Panc1 (cell line): ENCODE results near the gene SERGEF. TPM values are rescaled to one million over a fixed set of nuclear protein-coding genes. Genes with fewer than 3 reads are reported as not detected.

ENCODE experiments used
- ATAC-seq: fragments of 200-7000 bp; cut with Tn5 transposase; 2 replicates; pipeline ENCODE4 v1.9.1; 2020; ENCODE audit warnings: mild to moderate bottlenecking, moderate library complexity
- BruUV-seq: library from RNA; stranded (reverse); fragments of 400-500 nt; replicated peaks from 2 replicates; lab custom pipeline; 2021; lab: Mats Ljungman, UMichigan
- CTCF ChIA-PET: fragments of 300-600 bp; sonication (Branson Sonifier 250); formaldehyde crosslinking; loops from one replicate; lab custom pipeline; 2022; ENCODE audit warnings: antibody characterized with exemption; lab: Charles Lee
- POLR2A ChIA-PET: fragments of 300-600 bp; sonication (Branson Sonifier 250); formaldehyde crosslinking; loops from one replicate; lab custom pipeline; 2022; ENCODE audit warnings: antibody characterized with exemption; lab: Charles Lee
- DNase-seq: peaks from one replicate; pipeline ENCODE4 v3.0.0-alpha.2; 2010; ENCODE audit warnings: low read depth, low spot score
- H3K27ac ChIP-seq: 2 replicates; pipeline ENCODE4 v1.5.1; 2011; ENCODE audit warnings: mild to moderate bottlenecking, low read length, inconsistent platforms
- H3K27me3 ChIP-seq: fragments of 200-500 bp; sonication (Bioruptor generic); 2 replicates; pipeline ENCODE4 v1.6.0; 2014; ENCODE audit warnings: low read length, inconsistent platforms; ENCODE audit not compliant: control insufficient read depth, insufficient read depth
- H3K36me3 ChIP-seq: fragments of 200-500 bp; sonication (Bioruptor generic); 2 replicates; pipeline ENCODE4 v1.5.1; 2014; ENCODE audit warnings: inconsistent platforms, mild to moderate bottlenecking, low read length, moderate library complexity; ENCODE audit not compliant: control insufficient read depth, insufficient read depth
- H3K4me1 ChIP-seq: 2 replicates; pipeline ENCODE4 v1.5.1; 2011; ENCODE audit warnings: inconsistent platforms, mild to moderate bottlenecking, low read length, moderate library complexity; ENCODE audit not compliant: control insufficient read depth, insufficient read depth
- H3K4me3 ChIP-seq, 2 experiments: 2 replicates each; pipeline ENCODE4 v1.5.1; 2011 to 2012; ENCODE audit warnings: low read depth in 2 of 2, low read length in 2 of 2, mild to moderate bottlenecking in 2 of 2, inconsistent platforms in 1 of 2, moderate library complexity in 1 of 2
- H3K9me3 ChIP-seq: fragments of 200-500 bp; sonication (Bioruptor generic); 2 replicates; pipeline ENCODE4 v1.5.1; 2014; ENCODE audit warnings: low read depth, mild to moderate bottlenecking, inconsistent platforms, low read length, moderate library complexity; ENCODE audit not compliant: control insufficient read depth, insufficient read depth
- POLR2AphosphoS5 ChIP-seq: IDR thresholded peaks from 2 replicates; pipeline ENCODE4 v1.6.1; 2012; ENCODE audit warnings: mild to moderate bottlenecking, low read depth, low read length, moderate library complexity
- SIN3A ChIP-seq: IDR thresholded peaks from 2 replicates; pipeline ENCODE4 v1.6.1; 2012; ENCODE audit warnings: low read depth, mild to moderate bottlenecking, low read length, moderate library complexity, borderline replicate concordance; ENCODE audit not compliant: insufficient read depth
- TCF7L2 ChIP-seq: IDR thresholded peaks from 2 replicates; pipeline ENCODE4 v1.6.1; 2011; ENCODE audit warnings: mild to moderate bottlenecking, low read depth, low read length, inconsistent platforms
- in situ Hi-C: cut with HindIII; loops from 2 replicates; pipeline ENCODE4 v1.10.0; 2016; ENCODE audit warnings: low sequenced_read_pairs, low pct_unique_long_range_greater_than_20kb
- intact Hi-C: fragments of 100-400 bp; cut with micrococcal nuclease; formaldehyde crosslinking; loops from one replicate; pipeline ENCODE4 v1.10.0; 2022; ENCODE audit not compliant: unreplicated experiment
- total RNA-seq: library from RNA; stranded (reverse); gene quantifications from one replicate; pipeline ENCODE4 v1.2.1, GENCODE V29; 2021; ENCODE audit not compliant: unreplicated experiment
- TF ChIP-seq, protein P1 (sequence below), 2 experiments: IDR thresholded peaks; 2 replicates each; pipeline ENCODE4 v1.6.1; 2011 to 2012; ENCODE audit warnings: low read depth in 2 of 2, control low read depth in 1 of 2, low read length in 1 of 2, mild to moderate bottlenecking in 1 of 2, moderate library complexity in 1 of 2; ENCODE audit not compliant: insufficient read depth in 1 of 2
- TF ChIP-seq, protein P2 (sequence below): fragments of 450-650 bp; IDR thresholded peaks from 2 replicates; pipeline ENCODE4 v1.5.1; 2017; ENCODE audit warnings: mild to moderate bottlenecking

Gene SERGEF
- total RNA-seq, 1 experiment from 2014 or later: 35.5 TPM

DNA sequence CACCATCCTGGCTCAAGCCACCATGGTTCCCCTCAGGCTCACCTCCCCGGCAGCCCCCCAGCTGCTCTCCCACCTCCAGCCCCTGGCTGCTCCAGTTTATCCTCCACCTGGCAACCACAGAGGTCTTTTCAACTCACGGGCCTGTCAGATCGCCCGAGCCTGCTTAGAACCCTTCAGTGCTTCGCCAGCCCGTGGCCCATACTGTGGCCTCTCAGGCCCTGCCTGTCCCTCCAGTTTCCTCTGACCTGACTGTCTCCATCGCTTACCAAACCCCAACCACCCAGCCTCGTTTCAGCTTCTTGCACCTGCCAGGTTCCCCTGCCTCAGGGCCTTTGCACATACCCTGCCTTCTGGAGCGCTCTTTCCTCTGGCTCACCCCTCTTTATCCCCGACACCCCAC is 271.4 kb downstream of the SERGEF start:
- TF ChIP-seq, protein P1, sequence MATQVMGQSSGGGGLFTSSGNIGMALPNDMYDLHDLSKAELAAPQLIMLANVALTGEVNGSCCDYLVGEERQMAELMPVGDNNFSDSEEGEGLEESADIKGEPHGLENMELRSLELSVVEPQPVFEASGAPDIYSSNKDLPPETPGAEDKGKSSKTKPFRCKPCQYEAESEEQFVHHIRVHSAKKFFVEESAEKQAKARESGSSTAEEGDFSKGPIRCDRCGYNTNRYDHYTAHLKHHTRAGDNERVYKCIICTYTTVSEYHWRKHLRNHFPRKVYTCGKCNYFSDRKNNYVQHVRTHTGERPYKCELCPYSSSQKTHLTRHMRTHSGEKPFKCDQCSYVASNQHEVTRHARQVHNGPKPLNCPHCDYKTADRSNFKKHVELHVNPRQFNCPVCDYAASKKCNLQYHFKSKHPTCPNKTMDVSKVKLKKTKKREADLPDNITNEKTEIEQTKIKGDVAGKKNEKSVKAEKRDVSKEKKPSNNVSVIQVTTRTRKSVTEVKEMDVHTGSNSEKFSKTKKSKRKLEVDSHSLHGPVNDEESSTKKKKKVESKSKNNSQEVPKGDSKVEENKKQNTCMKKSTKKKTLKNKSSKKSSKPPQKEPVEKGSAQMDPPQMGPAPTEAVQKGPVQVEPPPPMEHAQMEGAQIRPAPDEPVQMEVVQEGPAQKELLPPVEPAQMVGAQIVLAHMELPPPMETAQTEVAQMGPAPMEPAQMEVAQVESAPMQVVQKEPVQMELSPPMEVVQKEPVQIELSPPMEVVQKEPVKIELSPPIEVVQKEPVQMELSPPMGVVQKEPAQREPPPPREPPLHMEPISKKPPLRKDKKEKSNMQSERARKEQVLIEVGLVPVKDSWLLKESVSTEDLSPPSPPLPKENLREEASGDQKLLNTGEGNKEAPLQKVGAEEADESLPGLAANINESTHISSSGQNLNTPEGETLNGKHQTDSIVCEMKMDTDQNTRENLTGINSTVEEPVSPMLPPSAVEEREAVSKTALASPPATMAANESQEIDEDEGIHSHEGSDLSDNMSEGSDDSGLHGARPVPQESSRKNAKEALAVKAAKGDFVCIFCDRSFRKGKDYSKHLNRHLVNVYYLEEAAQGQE (IDR thresholded peaks at IDR 0.05; ENCODE audit: insufficient read depth in 1 of 2, low read depth in 2 of 2, low read length in 1 of 2): no peak
- TF ChIP-seq SIN3A (no peak), POLR2AphosphoS5 (no peak), TCF7L2 (no peak)
- TF ChIP-seq, protein P2, sequence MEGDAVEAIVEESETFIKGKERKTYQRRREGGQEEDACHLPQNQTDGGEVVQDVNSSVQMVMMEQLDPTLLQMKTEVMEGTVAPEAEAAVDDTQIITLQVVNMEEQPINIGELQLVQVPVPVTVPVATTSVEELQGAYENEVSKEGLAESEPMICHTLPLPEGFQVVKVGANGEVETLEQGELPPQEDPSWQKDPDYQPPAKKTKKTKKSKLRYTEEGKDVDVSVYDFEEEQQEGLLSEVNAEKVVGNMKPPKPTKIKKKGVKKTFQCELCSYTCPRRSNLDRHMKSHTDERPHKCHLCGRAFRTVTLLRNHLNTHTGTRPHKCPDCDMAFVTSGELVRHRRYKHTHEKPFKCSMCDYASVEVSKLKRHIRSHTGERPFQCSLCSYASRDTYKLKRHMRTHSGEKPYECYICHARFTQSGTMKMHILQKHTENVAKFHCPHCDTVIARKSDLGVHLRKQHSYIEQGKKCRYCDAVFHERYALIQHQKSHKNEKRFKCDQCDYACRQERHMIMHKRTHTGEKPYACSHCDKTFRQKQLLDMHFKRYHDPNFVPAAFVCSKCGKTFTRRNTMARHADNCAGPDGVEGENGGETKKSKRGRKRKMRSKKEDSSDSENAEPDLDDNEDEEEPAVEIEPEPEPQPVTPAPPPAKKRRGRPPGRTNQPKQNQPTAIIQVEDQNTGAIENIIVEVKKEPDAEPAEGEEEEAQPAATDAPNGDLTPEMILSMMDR: no peak
- intact Hi-C loops (no loop called here), in situ Hi-C loops (no loop called here)

DNA sequence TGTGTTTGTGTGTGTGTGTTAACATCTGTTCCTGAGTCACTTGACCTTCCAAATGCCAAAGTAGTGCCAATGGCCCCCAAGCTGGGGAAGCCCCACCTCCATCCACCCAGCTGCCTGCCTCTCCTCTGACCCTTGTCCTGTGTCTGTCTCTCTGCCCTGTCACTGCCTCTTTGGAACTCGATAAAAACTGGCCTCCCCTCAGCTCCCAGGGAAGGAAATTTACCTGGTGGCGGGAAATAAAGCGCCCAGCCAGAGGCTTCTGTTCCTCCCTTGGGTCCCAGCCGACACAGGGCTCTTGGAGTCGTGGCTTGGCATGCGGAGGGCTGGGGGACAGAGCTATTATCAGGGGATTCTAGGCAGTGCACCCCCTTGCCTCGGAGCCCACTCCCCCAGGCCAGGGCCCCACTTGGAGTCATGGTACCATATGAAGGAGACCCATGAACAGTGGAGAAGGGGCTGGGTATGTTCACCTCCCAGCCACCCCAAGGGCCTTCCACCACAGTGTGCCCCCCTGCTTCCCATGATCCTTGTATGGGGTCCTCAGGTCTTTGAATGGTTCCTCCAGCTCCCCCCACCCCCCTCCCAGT is 272.1 kb downstream of the SERGEF start:
- Histone ChIP-seq H3K36me3 (no peaks in the 10 kb centered on the region), H3K27me3 (no peaks in the 10 kb centered on the region), H3K4me1 (no peaks in the 10 kb centered on the region), H3K27ac (no peak overlapping the region), H3K4me3 (no peak overlapping the region), H3K9me3 (no peaks in the 10 kb centered on the region)
- TF ChIP-seq, protein P2: no peak
- TF ChIP-seq, protein P1 (IDR thresholded peaks at IDR 0.05; ENCODE audit: insufficient read depth in 1 of 2, low read depth in 2 of 2, low read length in 1 of 2): no peak
- TF ChIP-seq POLR2AphosphoS5 (no peak), TCF7L2 (no peak), SIN3A (no peak)
- in situ Hi-C loops: no loop called here
- BruUV-seq: no TSS peak
- POLR2A ChIA-PET: no interaction called here
- CTCF ChIA-PET: no interaction called here
- intact Hi-C loops: no loop called here
- ATAC-seq: no peak
- DNase-seq: no peak

More for the DNA sequence above, 271.4 kb downstream of the SERGEF start:
- no TSS peak for BruUV-seq
- no peak overlapping the region for H3K27ac ChIP-seq
- H3K4me3 ChIP-seq: no peak overlapping the region
- H3K36me3 ChIP-seq: no peaks in the 10 kb centered on the region
- CTCF ChIA-PET: no interaction called here
- DNase-seq (no peak), ATAC-seq (no peak)
- H3K27me3 ChIP-seq: no peaks in the 10 kb centered on the region
- no peaks in the 10 kb centered on the region for H3K9me3 ChIP-seq
- H3K4me1 ChIP-seq: no peaks in the 10 kb centered on the region
- POLR2A ChIA-PET: no interaction called here
